ENCODE data around the gene TOX3. TPM values are rescaled to one million over a fixed set of nuclear protein-coding genes. Genes with fewer than 3 reads are reported as not detected.

Gene TOX3
- total and polyA plus RNA-seq, 2 of the 13 experiments (the other 11 are each of a cell fraction or from before 2014, with no cell fraction given): 14.5 to 98.6 TPM

DNA sequence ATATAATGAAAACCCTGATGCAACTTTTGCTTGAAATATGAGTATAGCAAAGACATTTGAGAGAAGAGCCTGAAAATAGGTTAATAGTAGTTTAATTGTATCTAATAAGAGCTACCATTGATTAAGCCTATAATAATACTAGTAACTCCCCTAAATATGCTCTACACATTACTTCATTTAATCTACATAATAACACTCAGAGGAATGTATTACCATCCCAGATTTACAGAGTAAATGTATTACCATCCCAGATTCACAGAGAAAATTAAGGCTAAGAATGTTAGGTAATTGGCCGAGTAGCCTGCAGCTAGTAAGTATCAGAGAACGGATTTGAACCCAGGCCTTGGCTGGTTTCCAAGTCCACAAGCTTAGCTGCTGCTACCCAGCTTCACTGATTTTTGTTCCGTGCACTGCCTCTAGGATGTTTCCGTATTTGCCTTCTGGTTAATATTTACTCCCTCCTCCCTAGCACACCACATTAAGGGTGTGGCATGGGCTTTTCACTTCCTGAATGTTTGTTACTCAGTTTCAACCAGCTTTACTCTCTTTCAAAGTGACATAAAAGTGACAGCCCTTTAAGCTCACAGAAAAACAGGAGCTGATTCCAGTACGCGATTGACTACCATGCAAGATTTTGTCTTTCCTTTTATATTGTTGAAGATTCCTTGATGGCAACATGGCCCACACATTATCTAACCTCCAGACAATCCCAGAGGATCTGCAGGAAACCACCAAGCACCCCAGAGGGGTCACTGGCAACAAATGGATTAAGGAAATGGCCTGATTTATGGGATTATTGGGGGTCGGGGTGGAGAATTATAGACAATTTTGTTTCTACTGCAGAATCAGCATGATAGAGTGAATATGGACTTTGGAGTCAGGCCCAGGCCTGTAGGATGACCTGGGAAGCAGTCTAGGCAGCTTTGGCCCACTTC lies 26.7 kb upstream of the TOX3 start (continued):
- TF ChIP-seq, protein P1, sequence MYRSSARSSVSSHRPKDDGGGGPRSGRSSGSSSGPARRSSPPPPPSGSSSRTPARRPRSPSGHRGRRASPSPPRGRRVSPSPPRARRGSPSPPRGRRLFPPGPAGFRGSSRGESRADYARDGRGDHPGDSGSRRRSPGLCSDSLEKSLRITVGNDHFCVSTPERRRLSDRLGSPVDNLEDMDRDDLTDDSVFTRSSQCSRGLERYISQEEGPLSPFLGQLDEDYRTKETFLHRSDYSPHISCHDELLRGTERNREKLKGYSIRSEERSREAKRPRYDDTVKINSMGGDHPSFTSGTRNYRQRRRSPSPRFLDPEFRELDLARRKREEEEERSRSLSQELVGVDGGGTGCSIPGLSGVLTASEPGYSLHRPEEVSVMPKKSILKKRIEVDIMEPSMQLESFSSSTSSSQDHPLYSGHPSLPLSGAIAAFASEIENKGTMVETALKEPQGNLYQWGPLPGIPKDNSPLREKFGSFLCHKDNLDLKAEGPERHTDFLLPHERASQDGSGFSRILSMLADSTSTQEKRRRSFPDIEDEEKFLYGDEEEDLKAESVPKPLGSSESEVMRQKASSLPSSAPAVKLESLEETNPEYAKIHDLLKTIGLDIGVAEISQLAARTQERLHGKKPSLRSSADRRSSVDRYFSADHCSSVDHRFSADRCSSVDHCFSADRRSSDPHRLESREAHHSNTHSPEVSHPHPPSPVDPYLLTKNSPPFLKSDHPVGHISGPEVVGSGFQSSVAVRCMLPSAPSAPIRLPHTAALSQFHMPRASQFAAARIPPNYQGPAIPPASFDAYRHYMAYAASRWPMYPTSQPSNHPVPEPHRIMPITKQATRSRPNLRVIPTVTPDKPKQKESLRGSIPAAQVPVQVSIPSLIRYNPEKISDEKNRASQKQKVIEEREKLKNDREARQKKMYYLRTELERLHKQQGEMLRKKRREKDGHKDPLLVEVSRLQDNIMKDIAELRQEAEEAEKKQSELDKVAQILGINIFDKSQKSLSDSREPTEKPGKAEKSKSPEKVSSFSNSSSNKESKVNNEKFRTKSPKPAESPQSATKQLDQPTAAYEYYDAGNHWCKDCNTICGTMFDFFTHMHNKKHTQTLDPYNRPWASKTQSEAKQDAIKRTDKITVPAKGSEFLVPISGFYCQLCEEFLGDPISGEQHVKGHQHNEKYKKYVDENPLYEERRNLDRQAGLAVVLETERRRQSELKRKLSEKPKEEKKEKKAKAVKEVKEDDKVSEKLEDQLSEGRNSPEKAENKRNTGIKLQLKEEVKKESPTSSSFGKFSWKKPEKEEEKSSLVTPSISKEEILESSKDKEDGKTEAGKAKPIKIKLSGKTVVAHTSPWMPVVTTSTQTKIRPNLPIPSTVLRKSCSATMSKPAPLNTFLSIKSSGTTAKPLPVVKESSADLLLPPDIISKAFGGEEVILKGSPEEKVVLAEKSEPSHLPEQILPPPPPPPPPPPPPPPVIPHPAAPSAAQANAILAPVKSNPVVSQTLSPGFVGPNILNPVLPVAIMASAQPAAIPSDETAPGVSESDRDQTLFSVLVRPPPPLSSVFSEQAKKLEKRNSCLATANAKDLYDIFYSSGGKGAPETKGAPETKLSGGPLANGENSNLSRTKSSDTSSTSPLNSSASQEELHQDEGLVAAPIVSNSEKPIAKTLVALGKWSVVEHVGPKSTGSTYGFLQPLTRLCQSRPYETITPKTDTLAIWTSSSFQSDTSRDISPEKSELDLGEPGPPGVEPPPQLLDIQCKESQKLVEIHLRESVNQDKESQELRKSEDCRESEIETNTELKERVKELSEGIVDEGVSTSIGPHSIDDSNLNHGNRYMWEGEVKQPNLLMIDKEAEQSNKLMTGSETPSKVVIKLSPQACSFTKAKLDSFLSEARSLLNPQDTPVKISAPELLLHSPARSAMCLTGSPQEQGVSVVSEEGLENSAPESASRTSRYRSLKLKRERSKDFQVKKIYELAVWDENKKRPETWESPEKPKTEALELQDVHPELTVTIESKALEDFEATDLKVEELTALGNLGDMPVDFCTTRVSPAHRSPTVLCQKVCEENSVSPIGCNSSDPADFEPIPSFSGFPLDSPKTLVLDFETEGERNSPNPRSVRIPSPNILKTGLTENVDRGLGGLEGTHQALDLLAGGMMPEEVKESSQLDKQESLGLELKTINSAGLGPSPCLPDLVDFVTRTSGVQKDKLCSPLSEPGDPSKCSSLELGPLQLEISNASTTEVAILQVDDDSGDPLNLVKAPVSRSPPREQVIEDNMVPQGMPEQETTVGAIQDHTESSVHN (CRISPR knock-in tag; IDR thresholded peaks at IDR 0.05): no peak
- TF ChIP-seq, protein P2, sequence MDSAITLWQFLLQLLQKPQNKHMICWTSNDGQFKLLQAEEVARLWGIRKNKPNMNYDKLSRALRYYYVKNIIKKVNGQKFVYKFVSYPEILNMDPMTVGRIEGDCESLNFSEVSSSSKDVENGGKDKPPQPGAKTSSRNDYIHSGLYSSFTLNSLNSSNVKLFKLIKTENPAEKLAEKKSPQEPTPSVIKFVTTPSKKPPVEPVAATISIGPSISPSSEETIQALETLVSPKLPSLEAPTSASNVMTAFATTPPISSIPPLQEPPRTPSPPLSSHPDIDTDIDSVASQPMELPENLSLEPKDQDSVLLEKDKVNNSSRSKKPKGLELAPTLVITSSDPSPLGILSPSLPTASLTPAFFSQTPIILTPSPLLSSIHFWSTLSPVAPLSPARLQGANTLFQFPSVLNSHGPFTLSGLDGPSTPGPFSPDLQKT (CRISPR knock-in tag; IDR thresholded peaks at IDR 0.05; ENCODE audit: borderline replicate concordance): no peak
- TF ChIP-seq ZNF749 (CRISPR knock-in tag; IDR thresholded peaks at IDR 0.05; ENCODE audit: borderline replicate concordance) (no peak), TSC22D2 (CRISPR knock-in tag; IDR thresholded peaks at IDR 0.05; ENCODE audit: borderline replicate concordance) (peak; percentile 66; the same call in 1 of the 2 replicates), SMAD1 (CRISPR knock-in tag; IDR thresholded peaks at IDR 0.05; ENCODE audit: borderline replicate concordance, low read depth) (no peak)
- TF ChIP-seq, protein P3, sequence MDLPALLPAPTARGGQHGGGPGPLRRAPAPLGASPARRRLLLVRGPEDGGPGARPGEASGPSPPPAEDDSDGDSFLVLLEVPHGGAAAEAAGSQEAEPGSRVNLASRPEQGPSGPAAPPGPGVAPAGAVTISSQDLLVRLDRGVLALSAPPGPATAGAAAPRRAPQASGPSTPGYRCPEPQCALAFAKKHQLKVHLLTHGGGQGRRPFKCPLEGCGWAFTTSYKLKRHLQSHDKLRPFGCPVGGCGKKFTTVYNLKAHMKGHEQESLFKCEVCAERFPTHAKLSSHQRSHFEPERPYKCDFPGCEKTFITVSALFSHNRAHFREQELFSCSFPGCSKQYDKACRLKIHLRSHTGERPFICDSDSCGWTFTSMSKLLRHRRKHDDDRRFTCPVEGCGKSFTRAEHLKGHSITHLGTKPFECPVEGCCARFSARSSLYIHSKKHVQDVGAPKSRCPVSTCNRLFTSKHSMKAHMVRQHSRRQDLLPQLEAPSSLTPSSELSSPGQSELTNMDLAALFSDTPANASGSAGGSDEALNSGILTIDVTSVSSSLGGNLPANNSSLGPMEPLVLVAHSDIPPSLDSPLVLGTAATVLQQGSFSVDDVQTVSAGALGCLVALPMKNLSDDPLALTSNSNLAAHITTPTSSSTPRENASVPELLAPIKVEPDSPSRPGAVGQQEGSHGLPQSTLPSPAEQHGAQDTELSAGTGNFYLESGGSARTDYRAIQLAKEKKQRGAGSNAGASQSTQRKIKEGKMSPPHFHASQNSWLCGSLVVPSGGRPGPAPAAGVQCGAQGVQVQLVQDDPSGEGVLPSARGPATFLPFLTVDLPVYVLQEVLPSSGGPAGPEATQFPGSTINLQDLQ (CRISPR knock-in tag; IDR thresholded peaks at IDR 0.05): no peak
- TF ChIP-seq, protein P4, sequence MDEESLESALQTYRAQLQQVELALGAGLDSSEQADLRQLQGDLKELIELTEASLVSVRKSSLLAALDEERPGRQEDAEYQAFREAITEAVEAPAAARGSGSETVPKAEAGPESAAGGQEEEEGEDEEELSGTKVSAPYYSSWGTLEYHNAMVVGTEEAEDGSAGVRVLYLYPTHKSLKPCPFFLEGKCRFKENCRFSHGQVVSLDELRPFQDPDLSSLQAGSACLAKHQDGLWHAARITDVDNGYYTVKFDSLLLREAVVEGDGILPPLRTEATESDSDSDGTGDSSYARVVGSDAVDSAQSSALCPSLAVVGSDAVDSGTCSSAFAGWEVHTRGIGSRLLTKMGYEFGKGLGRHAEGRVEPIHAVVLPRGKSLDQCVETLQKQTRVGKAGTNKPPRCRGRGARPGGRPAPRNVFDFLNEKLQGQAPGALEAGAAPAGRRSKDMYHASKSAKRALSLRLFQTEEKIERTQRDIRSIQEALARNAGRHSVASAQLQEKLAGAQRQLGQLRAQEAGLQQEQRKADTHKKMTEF (CRISPR knock-in tag; IDR thresholded peaks at IDR 0.05): peak; percentile 92
- TF ChIP-seq, protein P5, sequence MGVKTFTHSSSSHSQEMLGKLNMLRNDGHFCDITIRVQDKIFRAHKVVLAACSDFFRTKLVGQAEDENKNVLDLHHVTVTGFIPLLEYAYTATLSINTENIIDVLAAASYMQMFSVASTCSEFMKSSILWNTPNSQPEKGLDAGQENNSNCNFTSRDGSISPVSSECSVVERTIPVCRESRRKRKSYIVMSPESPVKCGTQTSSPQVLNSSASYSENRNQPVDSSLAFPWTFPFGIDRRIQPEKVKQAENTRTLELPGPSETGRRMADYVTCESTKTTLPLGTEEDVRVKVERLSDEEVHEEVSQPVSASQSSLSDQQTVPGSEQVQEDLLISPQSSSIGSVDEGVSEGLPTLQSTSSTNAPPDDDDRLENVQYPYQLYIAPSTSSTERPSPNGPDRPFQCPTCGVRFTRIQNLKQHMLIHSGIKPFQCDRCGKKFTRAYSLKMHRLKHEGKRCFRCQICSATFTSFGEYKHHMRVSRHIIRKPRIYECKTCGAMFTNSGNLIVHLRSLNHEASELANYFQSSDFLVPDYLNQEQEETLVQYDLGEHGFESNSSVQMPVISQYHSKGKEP (CRISPR knock-in tag; IDR thresholded peaks at IDR 0.05): no peak
- TF ChIP-seq, protein P6, sequence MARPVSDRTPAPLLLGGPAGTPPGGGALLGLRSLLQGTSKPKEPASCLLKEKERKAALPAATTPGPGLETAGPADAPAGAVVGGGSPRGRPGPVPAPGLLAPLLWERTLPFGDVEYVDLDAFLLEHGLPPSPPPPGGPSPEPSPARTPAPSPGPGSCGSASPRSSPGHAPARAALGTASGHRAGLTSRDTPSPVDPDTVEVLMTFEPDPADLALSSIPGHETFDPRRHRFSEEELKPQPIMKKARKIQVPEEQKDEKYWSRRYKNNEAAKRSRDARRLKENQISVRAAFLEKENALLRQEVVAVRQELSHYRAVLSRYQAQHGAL (CRISPR knock-in tag; IDR thresholded peaks at IDR 0.05; ENCODE audit: not compliant biosample characterization): no peak
